ENCODE results near the gene NID2.

NID2 gene

DNA sequence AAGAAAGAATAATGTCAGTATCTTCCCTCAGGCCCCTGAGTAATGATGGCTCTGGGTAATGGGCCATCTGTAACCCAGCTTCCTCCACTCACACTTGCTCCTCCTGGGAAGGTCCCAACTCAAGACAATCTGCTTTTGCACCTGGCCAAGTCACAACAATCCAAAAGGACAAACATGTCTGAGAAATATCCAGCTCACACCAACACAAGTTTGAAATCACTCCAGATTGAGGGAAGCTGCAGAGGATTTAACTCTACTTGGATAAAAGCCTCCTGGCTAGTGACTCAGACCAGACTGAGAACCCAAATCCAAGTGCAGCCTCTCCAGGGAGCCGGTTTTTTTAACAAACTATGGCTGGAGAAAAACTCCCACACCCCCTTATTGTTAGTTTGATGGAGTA is 45.3 kb downstream of the NID2 start:
- DNase-seq = no peak

DNA sequence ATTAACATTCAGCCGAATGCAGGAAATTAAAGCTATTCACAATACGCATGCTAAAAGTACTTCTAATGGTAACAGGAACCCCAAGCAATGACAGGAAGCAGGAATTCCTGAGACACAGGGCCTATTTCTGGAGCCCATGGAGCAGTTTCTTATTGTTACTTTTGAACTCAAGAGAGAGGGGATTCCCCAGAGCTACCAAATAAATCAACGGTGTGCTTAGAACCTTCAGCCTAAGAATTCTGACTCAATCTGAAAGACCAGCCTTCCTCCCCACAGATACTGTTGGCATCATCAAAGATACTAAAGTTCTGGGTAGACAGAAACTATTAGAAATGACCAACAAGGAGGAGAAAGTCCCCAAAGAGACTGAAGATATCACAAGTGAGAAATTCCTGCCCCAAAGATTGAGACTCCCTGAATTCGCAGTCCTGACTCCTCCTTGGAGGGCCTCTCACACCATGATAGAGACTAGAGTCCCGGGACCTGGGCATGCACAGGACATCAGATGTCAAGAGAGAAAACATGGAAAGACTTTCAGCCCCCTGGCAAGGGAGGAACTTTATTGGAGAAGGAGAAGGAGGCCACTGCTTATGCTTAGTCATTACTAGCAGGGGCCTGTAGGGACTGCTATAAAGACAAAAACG is 46.8 kb downstream of the NID2 start:
- DNase-seq = no peak

DNA sequence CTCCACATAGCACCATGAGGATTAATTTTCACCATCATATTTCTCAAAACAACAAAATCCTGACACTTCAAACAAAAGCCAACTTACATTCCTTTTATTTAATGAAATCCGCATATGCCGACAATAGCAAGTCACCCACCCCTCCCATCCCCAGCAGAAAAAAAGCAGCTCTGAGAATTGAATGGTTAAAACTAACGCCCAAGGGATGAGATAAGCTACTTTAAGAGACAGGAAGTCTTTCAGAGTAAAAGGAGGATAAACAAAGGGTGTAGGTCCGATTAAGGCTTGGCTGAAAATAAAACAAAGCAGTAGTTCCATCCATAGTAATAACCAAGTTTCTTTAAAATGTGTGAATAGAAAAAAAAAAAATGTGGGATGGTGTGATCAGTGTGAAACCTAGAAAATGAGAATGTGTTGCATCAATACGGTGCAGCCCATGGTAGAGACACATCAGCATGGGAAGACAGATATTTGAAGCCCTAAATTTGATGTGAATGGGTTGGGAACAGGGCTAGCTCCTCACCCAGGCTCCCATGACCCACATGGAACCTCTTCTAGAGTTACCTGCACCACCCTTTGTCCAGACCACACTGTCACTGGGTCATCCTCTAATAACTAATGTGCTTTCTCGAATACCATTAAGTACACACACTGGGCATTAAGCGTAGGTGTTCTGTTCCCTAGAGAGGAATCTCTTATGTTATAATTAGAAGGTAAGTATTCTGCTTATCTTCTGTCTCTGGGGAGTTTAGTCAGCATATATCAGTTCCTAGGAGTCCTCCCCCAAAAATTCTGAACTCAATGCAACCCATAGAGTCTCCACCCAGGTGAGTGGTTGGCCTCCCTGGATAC is 47.8 kb downstream of the NID2 start:
- DNase-seq = no peak

DNA sequence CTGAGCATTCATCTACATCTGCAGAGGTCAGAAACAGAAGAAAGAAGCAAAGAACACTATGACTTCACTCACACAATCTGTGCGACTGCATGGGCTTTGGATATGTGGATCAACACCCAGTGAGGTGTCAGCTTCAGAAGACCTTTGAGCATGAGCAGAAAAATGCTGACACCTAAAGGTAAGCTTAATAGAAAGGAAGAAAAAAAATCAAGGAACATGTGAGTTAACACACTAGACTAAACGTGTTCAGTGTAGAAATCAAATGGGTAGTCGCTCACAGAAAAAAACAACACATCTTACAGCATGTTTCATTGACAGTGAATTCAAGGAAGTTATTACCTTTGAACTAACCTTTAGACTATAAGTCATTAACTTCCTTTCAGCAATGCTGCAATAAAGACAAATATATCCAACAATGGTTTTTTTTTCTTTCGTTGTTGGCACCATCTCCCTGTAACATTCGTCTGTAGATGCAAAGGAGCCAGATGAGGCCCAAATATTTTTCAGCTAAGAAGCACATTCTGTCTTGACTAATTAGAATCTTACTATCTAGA is 48.6 kb downstream of the NID2 start:
- DNase-seq = no peak

DNA sequence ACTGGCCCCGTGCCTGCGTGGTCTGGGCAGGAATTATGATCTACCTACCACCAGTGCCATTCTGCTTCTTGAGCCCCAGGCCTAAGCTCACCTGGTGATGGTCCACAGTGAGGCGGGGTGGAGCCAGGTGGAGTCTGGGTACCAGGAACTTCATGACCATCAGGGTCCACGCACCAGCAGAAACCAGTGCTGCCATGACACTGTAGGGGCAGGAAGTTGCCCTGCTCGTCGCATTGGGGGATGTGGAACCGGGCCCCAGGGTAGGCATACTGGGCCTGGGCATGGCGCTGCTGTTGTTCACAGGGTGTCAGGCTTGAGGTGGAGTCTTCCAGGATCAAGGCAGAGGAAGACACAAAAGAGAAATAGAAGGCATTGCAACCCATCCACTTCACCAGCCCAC is 49.9 kb downstream of the NID2 start:
- no peak for DNase-seq

DNA sequence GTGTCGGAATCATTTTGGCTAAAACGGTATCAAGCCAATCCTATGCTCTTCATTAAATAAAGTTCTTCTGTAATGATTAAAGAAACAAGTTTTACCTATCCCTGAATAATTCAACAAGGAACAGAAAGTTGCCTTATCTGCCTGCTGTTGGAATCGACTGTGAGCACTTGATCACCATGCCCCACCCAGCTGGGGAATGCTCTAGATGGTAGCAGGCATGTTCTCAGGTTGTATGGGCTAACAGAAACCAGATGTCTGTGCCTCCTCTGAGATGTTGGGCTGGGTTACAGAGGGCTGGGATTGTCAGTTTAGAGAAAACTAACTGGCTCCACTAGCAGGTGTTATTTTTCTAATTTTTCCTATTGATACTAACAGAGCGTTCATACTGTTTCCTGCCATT is 50.6 kb downstream of the NID2 start:
- no peak for DNase-seq

DNA sequence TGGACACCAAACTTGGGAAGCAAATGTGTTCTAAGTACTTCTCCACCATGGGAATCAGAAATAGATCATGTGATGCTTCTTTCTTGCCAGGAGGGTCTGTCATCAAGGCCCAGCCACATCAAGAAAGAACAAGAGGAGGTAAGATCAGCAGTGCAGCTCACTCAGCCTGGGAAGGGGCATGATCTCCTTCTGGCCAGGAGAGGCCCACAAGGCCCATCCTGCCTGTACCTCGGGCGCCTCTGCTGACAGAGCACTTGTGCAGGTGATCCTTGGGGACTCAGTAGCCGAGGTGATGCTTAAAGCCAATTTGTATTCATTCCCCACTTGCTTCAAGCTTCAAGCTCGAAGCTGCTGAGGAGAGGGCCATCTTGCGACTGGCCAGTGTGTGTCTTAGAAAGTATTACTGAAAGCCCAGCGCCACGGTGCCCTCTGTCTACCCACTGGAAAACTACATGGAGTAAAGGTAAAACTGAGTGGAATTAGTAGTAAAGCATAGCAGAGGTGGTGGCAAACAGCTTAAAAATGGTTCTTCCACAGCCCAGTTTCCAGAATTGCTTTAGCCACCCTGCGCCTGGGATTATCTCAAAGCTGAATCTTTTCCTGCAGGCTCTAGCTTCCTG is 53.3 kb downstream of the NID2 start:
- DNase-seq = no peak

DNA sequence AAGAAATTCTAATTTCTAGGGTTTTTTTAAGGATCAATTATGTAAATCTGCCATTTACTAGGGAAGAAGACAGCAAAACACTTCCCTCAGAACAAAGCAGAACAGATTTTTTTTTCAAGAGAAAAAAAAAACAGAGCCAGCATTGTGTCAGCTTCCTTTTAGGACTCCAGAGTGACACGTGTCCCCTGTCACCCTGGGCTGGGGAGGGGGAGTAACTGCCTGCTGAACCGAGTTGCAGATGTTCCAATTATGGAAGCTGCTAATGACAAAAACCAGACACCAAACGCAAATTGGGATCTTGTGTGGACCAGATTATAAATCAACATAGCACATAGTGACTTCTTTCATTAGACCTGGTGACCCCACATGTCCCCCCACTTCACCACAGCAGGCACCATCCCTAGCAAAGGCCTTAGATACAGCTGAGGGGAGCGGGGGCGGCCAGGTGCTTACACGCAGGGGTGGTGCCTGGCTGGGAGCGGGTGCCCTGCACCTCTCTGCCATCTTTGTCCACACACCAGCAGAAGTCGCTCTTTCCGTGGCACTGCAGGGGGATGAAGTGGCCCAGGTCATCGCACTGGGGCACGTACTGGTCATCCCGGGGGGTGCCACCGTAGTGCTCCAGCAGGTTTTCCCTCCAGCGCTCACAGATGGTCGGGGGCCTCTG is 54.1 kb downstream of the NID2 start:
- no peak for DNase-seq

DNA sequence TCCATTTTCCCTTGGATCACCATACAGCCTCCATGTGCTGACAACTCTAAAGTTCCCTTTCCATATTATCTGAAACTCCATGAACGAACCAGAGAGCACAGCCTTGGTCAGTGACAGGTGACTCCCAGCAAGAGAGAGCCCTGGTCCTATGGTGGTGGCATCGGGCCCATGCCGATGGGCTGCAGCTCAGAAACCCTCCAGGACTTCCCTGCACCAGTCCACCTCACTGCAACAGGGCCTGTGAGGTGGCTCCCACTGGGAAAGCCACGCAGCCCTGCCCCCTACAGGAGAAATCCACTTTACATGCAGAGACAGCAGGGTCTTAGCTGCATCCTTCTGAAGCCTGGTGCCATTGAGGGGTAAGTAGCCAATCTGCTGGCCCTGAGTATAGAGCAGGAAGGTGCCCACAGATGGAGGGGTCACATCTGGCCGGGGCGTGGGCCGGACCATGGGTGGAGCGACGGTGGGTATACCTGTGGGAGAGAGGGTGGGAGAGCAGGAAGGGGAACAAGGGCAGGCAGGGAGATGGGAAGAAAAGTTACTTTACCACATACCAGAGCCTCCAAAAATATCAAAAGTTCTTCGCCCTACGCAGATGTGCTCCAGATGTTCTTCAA is 54.8 kb downstream of the NID2 start:
- DNase-seq = no peak

DNA sequence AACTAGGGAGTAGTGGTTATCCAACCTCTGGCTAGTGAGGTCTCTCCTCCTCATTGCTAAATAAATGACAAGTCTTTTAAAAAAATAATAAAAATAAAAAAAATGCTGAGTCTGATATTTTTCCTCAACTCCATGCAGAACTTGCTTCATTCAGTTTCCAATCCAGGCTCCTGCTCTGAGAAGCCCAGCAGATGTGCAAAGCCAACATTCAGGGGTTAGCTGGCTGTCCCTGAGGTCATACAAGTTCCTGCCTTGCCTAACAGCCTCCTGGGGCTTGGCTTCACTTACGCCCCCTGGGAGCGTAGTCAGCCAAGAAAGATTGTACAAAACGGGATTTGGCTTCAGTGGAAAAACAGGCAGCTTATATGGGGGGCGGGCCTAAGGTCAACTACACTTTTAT is 56.2 kb downstream of the NID2 start:
- DNase-seq = no peak

DNA sequence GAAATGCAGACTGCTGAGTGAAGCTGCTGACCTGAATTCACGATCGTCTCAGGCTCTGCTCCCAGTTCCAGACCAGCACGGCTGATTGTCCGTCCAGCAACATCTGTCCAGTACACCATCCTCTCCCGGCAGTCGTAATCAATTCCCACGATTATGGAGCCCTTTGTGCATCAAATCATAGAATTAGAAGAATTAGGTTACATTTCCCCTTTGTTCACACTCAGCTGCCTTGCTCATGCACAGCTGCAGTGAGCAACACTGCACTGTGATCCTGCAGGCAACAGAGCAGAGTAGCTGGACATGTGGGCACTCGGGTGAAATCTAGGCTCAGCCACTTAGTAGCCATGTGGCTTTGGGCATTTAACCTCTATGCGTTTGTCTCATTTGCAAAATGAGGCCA is 57.3 kb downstream of the NID2 start:
- no peak for DNase-seq

DNA sequence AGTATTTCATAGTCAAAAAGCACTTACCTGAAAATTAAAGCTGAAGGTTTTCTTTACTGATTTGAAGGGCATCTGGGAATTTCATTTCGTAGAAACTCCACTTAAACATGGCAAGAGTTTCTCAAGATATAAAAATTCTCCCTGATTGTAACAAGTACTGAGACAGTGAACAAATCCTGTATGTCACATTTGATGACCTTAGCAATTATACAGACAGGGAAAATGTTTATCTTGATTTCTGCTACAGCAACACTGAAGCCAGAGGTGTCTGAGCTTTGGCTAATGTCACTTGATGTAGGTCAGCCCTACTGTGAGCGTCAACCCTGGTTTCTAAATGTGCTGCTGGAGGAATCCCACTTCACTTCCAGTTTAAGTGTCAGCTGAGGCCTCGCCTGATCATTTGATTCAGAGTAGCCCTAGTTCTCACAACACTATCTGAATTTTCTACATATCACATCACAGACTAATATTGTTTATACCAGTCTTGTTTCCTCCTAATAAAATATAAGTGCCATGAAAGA is 58.6 kb downstream of the NID2 start:
- no peak for DNase-seq

DNA sequence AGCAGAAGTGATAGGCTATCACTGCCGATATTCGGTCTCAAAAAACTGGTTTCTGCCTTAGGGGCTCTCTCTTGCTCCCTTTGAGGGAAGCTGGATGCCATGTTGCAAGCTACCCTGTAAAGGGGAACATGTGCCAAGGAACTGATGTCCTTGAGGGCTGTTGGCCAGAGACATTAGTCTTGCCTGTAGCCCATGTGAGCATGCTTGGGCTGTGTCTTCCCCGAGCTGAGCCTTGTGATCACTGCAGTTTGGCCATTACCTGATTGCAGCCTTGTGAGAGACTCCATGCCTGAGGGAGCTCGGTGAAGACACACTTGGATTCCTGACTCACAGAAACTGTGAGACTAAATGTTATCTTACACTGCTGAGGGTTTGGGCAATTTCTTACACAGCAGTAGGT is 60.7 kb downstream of the NID2 start:
- DNase-seq = no peak

DNA sequence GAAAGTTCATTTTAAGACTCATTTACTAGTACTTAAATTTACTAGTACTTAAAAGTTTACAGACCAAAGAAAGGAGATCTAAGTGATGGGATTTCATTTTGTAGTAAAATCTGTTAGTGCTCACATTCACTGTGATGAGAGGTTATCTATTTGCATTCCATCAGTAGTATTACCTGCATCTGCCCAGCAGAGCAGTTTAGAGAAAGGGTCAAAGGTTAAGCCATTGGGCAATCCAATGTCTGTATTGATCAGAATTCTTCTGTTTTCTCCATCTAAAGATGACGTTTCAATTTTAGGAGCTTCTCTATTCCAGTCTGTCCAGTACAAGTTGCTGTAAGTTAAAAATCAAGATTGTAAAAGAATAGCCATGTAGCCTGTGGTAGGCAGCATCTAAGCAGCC is 61.2 kb downstream of the NID2 start:
- DNase-seq = no peak

DNA sequence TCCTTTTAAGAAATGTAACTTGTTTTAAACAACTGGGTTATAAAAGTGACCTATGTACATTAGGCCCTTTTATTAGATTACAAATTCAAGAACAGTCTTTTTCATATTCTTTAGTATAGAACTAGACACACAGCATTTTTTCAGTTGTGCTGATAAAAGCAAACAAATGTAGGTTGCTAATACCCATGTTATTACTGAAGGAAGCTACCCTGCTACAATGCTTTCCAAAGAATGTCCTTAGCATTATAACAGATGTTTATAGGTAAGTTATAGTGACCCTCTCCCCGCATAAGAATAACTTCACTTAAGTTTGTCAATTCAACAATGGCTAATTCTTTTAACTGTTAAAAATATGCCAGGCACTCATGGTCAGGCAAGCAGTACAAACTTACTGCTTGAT is 61.6 kb downstream of the NID2 start:
- DNase-seq = no peak

DNA sequence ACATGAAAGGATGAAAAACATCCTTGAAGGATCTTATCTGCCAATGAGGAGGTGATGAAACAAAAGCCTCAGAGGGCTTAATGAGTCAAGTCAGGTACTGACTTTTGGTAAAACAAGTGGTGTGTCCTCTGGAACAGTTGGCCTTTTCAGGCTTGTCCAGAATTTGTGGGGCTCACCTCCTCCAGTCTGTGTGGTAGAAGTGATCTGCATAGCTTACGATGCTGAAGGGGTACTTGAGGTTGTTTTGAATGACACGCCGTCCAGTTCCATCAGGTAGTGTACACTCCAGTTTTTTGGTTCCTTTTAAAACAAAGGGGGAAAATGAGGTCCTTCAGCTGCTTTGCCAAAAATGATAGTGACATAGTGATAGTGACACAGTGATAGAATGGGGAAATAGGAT is 62.5 kb downstream of the NID2 start:
- no peak for DNase-seq

DNA sequence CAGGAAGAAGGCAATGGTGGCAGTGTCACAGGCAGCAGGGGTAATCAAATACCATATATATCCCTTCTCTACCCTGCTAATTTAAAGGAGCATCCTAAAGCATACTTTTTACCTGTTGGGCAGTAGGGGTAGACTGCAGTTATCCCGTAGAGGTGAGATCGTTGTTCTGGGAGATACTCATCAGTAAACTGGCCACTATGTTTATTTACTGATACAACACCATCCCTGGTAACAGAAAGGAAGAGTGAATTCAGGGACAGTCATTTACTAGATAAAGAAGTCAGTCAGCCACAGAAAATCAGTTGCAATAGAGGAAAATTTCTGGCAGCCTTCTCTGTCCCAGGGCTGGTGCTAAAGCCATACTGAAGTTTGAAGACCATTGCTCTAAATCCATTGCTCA is 63.2 kb downstream of the NID2 start:
- DNase-seq = no peak

DNA sequence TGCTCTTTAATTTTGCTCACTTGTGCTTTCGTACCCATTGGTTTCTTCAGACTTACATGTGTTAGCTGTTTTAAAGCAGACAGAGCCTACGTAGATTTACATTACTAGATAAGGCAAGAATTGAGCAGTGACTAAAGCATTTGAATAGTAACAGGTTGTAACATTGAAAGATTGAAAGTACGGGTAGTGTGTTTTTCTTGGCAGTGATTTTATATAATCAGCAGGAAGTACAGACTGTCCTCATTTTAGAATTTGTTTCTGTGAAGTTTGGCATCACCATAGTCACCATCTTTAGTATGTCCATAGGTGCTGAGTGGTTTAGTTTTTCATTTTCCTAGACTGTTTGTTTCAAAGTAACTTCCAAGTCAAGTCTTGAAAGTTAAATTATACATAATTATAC is 65.5 kb downstream of the NID2 start:
- no peak for DNase-seq

DNA sequence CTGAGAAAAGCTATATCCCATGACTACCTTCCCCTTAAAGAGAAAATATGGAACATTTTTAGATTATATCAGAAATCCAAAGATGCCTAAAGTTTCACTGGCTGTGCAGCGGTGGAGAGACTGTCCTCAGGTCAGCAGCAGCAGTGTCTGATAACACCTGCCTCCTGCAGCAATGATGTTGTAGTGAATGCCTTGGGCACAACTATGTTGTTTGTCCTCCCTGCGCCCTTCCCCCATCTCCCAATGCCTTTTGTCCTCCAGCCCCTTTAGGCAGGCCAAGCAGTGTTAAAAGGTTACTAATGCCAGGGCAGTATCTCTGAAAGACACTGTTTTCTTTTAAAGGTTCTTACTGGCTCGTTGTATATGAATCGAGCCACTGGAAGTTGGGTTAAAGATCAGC is 66.3 kb downstream of the NID2 start:
- no peak for DNase-seq

DNA sequence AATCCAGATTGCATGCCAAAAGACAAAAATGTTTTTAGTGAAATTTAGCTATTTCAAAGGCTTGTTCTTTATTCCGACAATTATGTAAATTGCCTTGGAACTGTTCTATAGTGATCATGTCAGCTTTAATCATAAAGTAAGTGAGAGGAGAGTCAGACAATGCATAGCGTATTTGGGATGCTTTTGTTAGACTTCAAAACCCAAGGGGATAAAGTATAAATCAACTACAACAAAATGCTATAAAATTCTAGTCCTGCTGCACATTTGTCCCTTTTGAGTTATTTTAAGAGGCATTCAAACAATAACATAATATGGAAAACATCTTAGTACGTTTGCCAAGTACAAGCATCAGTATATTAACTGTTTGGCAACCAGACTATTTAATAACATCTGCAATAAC is 68.2 kb downstream of the NID2 start:
- no peak for DNase-seq

DNA sequence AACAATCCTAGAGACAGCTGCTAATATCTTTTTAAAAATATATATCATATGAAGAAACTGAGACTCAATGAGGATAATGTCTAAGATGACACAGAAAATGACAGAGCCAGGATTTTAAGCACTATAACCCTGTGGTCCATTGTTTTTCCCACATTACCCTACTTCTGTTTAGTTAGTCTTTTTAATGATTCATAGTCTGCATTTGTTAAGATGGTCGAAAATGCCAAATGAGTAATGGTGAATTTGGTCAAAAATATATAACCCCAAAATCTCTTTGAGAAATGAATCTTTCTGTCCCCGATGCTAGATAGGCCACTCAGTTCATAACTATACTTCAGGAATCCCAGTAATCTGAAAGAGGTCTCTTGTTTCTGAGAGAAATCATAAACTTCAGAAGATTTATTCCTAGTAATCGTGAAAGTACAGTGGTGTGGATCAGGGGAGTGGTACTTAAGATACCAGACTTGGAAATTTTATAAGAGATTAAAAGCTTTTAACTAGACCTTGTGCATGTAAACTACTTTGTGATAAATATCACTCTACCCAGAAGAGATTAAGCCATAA is 68.8 kb downstream of the NID2 start:
- no peak for DNase-seq

DNA sequence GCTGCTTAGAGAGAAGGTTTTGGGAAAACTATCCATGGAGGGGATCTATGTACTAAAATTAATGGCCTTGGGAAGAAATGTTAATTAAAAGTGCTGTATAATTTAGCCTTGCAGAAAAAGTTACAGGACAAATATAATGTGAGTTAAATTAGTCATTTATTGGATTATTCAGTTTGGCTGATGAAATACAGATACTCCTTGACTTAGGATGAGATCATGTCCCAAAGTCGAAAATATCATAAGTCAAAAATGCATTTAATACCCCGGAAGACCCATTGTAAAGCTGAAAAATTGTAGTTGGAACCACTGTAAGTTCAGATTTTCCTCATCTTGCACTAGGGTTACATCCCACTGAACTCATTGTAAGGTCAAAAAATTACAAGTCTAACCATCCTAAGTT is 69.8 kb downstream of the NID2 start:
- no peak for DNase-seq

Measured in NCI-H2107 (cell line).